ENCODE measurements around the gene LYPLAL1.

Gene LYPLAL1

DNA sequence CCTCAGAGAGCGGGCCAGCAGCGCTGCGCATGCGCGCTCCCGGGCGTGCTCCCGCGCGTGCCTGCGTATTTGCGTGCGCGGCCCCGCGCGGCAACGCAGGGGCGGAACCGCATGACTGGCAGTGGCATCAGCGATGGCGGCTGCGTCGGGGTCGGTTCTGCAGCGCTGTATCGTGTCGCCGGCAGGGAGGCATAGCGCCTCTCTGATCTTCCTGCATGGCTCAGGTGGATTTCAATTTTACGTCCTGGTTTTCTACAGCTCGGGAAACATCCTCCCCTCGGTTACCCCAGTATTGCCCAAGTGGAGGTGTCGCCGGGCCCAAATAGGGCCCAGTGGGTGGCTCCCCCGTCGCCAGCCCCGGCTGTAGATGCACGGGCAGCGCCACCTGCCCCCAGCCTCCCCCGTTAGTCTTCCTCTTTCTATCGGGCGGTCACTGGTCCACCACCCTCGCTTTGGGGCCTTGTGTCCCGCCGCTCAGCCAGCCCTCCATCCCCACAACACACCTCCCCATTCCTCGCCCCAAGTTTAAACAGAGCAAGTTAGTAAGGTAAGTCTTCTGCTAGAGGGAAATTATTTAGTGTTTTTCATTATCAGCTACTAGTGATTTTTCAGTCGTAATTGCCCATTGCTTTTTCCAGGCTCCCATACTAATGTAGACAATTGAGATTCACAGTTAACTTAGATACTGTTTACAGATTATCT, at the start of gene LYPLAL1:
LYPLAL1 (plus strand) TSS at position 121 of the 702 bp plus-strand sequence; CDS start at position 134, 13 bp downstream.
- H3K27ac ChIP-seq = peak within 1 kb of the TSS; percentile 45
- TF ChIP-seq, protein P1, sequence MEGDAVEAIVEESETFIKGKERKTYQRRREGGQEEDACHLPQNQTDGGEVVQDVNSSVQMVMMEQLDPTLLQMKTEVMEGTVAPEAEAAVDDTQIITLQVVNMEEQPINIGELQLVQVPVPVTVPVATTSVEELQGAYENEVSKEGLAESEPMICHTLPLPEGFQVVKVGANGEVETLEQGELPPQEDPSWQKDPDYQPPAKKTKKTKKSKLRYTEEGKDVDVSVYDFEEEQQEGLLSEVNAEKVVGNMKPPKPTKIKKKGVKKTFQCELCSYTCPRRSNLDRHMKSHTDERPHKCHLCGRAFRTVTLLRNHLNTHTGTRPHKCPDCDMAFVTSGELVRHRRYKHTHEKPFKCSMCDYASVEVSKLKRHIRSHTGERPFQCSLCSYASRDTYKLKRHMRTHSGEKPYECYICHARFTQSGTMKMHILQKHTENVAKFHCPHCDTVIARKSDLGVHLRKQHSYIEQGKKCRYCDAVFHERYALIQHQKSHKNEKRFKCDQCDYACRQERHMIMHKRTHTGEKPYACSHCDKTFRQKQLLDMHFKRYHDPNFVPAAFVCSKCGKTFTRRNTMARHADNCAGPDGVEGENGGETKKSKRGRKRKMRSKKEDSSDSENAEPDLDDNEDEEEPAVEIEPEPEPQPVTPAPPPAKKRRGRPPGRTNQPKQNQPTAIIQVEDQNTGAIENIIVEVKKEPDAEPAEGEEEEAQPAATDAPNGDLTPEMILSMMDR (IDR thresholded peaks at IDR 0.05) = no peak; the same call in 1 of the 2 replicates
- no peak for TF ChIP-seq ZFX (IDR thresholded peaks at IDR 0.05; ENCODE audit: borderline replicate concordance)

DNA sequence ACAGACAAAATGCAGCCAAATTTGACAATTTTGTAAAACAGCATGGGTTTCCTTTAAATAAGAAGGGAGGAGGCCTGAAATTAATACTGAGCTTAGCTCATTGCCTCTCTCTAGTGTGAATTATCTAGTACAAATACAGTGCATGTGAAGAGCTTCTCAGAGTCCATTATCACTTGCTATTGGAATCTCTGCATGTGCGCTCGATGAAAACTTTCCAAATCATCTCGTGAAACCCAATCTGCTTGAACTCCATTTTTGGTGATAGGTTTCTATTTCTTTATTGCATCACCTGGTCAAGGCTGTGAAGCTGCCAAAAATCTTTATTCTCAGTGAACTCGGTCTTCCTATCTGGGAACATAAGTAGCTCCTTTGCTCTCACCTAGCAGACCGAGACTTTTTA, 49.5 kb upstream of the LYPLAL1 start:
- no peak for TF ChIP-seq ZFX (IDR thresholded peaks at IDR 0.05; ENCODE audit: borderline replicate concordance)
- TF ChIP-seq, protein P1 (IDR thresholded peaks at IDR 0.05) = no peak
- no peak overlapping the region for H3K27ac ChIP-seq

- TF ChIP-seq, protein P1 (IDR thresholded peaks at IDR 0.05) = no peak
- no peak overlapping the region for H3K27ac ChIP-seq
Measured at GRCh38 chr1:219125342-219125741, 48.3 kb upstream of the LYPLAL1 start.

GRCh38 chr1:219126377-219126776, 47.3 kb upstream of the LYPLAL1 start:
- TF ChIP-seq, protein P1 (IDR thresholded peaks at IDR 0.05) = no peak
- TF ChIP-seq ZFX (IDR thresholded peaks at IDR 0.05; ENCODE audit: borderline replicate concordance) = no peak
- H3K27ac ChIP-seq = no peak overlapping the region

- TF ChIP-seq, protein P1 (IDR thresholded peaks at IDR 0.05) = no peak
- no peak for TF ChIP-seq ZFX (IDR thresholded peaks at IDR 0.05; ENCODE audit: borderline replicate concordance)
- no peak overlapping the region for H3K27ac ChIP-seq
Measured at GRCh38 chr1:219128957-219129356, 44.7 kb upstream of the LYPLAL1 start.

DNA sequence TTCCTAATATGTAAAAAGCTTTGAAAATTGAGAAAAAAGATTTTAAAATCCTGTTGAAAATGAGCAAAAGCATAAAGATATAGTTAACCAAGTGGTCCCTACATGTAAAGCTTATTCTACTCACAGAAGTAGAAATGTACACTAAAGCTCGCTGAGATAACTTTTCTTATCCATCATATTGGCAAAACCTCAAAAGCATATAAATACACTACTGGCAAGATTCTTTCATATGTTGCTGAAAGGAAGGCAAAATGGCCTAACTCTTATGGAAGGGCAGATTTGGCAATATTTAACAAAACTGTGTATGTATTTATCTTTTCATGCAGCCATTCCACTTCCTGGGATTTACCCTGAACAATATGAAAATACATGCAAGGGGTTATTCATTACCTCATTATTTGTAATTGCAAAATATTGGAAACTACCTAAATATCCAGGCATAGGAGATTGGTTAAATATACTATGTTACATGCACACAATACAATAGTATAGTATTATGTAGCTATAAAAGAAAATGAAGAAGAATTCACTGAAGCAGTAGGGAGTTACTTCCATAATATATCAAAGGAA, 43.2 kb upstream of the LYPLAL1 start:
- no peak overlapping the region for H3K27ac ChIP-seq
- no peak for TF ChIP-seq ZFX (IDR thresholded peaks at IDR 0.05; ENCODE audit: borderline replicate concordance)
- TF ChIP-seq, protein P1 (IDR thresholded peaks at IDR 0.05) = no peak

DNA sequence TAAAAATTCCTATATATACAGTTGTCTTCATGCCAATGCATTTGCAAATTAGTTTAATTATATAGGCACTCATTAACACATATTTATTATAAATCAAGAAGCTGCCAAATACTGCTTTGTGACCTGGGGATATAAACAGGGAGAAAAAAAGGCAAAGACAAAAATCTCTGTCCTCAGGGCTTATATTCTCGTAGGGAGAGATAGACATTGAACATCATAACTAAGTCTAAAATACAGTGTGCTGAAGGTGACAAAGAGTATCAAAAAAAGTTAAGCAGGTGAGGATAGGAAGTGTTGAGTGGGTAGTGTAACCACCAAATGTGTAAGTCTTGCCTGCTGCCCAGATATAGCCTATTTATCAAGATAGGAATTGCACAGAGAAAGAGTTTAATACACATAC, 40.7 kb upstream of the LYPLAL1 start:
- TF ChIP-seq ZFX (IDR thresholded peaks at IDR 0.05; ENCODE audit: borderline replicate concordance) = no peak
- TF ChIP-seq, protein P1 (IDR thresholded peaks at IDR 0.05) = no peak

More for the DNA sequence above, 40.7 kb upstream of the LYPLAL1 start:
- no peak overlapping the region for H3K27ac ChIP-seq

Measured in 22Rv1 (cell line).